GM12878 (cell line): ENCODE data around the gene CCDC43. TPM values are rescaled to one million over a fixed set of nuclear protein-coding genes. Genes with fewer than 3 reads are reported as not detected.
A peak's percentile ranks its signal among the peaks of the same experiment; 100 is the strongest.

ENCODE experiments used
- ATAC-seq: fragments of 200-7000 bp; cut with Tn5 transposase; 3 replicates; pipeline ENCODE4 v1.9.1; 2020; ENCODE audit warnings: mild to moderate bottlenecking, moderate library complexity
- BruUV-seq: library from RNA; stranded (reverse); fragments of 400-500 nt; replicated peaks from 2 replicates; lab custom pipeline; 2021; lab: Mats Ljungman, UMichigan
- CTCF ChIA-PET: fragments of 300-600 bp; sonication (Branson Sonifier 250); formaldehyde crosslinking; extraction: SDS; loops from one replicate; lab custom pipeline; 2021; ENCODE audit warnings: inconsistent platforms; lab: Yijun Ruan, JAX
- POLR2A ChIA-PET: fragments of 350-600 bp; formaldehyde crosslinking; extraction: SDS; loops from one replicate; lab custom pipeline; 2021; ENCODE audit warnings: inconsistent platforms; lab: Charles Lee
- RAD21 ChIA-PET: fragments of 300-600 bp; sonication (Branson Sonifier 250); formaldehyde crosslinking; loops from one replicate; lab custom pipeline; 2023; ENCODE audit warnings: antibody characterized with exemption; ENCODE audit not compliant: unreplicated experiment; lab: Charles Lee
- SMC1A ChIA-PET: fragments of 300-600 bp; sonication (Branson Sonifier 250); formaldehyde crosslinking; loops from one replicate; lab custom pipeline; 2023; ENCODE audit not compliant: unreplicated experiment, uncharacterized antibody; lab: Charles Lee
- DNase-seq: peaks from one replicate; pipeline ENCODE4 v3.0.0-alpha.2; 2011; ENCODE audit warnings: low read depth, low spot score
- FAIRE-seq: peaks from 3 replicates; lab custom pipeline; 2011; peaks lifted over from hg19 to GRCh38; lab: Jason Lieb, UNC
- H2AFZ ChIP-seq: 2 replicates; pipeline ENCODE4 v1.6.0; 2011; ENCODE audit warnings: low read depth, low read length, control low read depth; ENCODE audit not compliant: control insufficient read depth
- H3K27ac ChIP-seq: 2 replicates; pipeline ENCODE4 v1.5.1; 2011; ENCODE audit warnings: control low read depth; ENCODE audit not compliant: control insufficient read depth, insufficient read depth
- H3K27me3 ChIP-seq, 2 experiments: replicated peaks in 1 of 2; 2 replicates each; pipeline versions ENCODE4 v1.6.0 to v1.6.1; 2011; ENCODE audit warnings: low read length in 1 of 2; ENCODE audit not compliant: control insufficient read depth in 2 of 2, insufficient read depth in 2 of 2
- H3K36me3 ChIP-seq, 2 experiments: 2 replicates each; pipeline ENCODE4 v1.5.1; 2011; ENCODE audit warnings: low read length in 1 of 2; ENCODE audit not compliant: control insufficient read depth in 2 of 2, insufficient read depth in 2 of 2
- H3K4me1 ChIP-seq: 2 replicates; pipeline ENCODE4 v1.6.1; 2011; ENCODE audit warnings: mild to moderate bottlenecking, low read length, moderate library complexity, mixed read lengths; ENCODE audit not compliant: control insufficient read depth, insufficient read depth
- H3K4me2 ChIP-seq: 2 replicates; pipeline ENCODE4 v1.6.0; 2011; ENCODE audit warnings: control low read depth; ENCODE audit not compliant: control insufficient read depth, insufficient read depth
- H3K4me3 ChIP-seq: fragments of 200-600 bp; sonication (generic); 2 replicates; pipeline ENCODE4 v1.5.1; 2016
- H3K79me2 ChIP-seq: 2 replicates; pipeline ENCODE4 v1.6.0; 2011; ENCODE audit warnings: low read length; ENCODE audit not compliant: control insufficient read depth, insufficient read depth
- H3K9ac ChIP-seq: 2 replicates; pipeline ENCODE4 v1.8.0; 2011; ENCODE audit warnings: low read length, control low read depth, mixed read lengths; ENCODE audit not compliant: control insufficient read depth, insufficient read depth
- H3K9me3 ChIP-seq: replicated peaks from 3 replicates; pipeline ENCODE4 v1.5.1; 2011; ENCODE audit warnings: mild to moderate bottlenecking, low read length; ENCODE audit not compliant: control insufficient read depth, insufficient read depth
- H4K20me1 ChIP-seq: 2 replicates; pipeline ENCODE4 v1.6.0; 2011; ENCODE audit not compliant: control insufficient read depth, insufficient read depth
- ZZZ3 ChIP-seq: IDR thresholded peaks from 2 replicates; pipeline ENCODE4 v1.6.1; 2011; ENCODE audit warnings: low read depth; ENCODE audit not compliant: control insufficient read depth, insufficient read length
- WGBS: methylation state at CpG from one replicate; pipeline ENCODE4 v1.1.6; 2016; ENCODE audit warnings: low lambda C conversion rate; ENCODE audit not compliant: insufficient replicate concordance, insufficient coverage; ENCODE audit errors: missing lambda C conversion rate; 5-methylcytosine and 5-hydroxymethylcytosine counted together
- in situ Hi-C: fragments of 300-500 bp; cut with MboI; formaldehyde crosslinking; loops from 9 replicates; pipeline ENCODE4 v1.14.3; 2018; ENCODE audit warnings: mixed read lengths
- intact Hi-C: fragments of 100-400 bp; cut with micrococcal nuclease; formaldehyde crosslinking; loops from one replicate; pipeline ENCODE4 v1.14.2; 2022; ENCODE audit not compliant: unreplicated experiment
- polyA plus RNA-seq, 11 experiments: library from polyadenylated mRNA; depleted of rRNA in 4 of 11; unstranded in 6 of 11; stranded (reverse) in 5 of 11; fragments of >200 nt; fragmentation: Nextera tagmentation in 4 of 11; fragmentation: Illumina TruSeq in 1 of 11; extraction: Ambion mirVana in 4 of 11; extraction: Trizol in 1 of 11; gene quantifications; 1 replicate in 1 of 11; 2 replicates in 10 of 11; pipeline versions ENCODE4 v1.2.1 to v1.2.3, GENCODE V29; 2011 to 2016; ENCODE audit warnings: inconsistent platforms in 2 of 11, missing spikeins in 2 of 11, low read depth in 1 of 11
- total RNA-seq, 4 experiments: library from RNA; depleted of rRNA in 3 of 4; stranded (reverse); fragments of >200 nt in 3 of 4; fragmentation: Illumina TruSeq in 1 of 4; extraction: Trizol in 1 of 4; gene quantifications; 2 replicates each; pipeline versions ENCODE4 v1.2.1 to v1.2.3, GENCODE V29; 2013 to 2021
- TF ChIP-seq, protein P1 (sequence below): IDR thresholded peaks from 2 replicates; pipeline ENCODE4 v1.6.1; 2012; ENCODE audit warnings: low read depth, low read length, improper control_type of control experiment
- TF ChIP-seq, protein P2 (sequence below): fragments of 150-350 bp; IDR thresholded peaks from 2 replicates; pipeline ENCODE4 v1.6.1; 2014; ENCODE audit warnings: mild to moderate bottlenecking, low read depth, low read length
- TF ChIP-seq, protein P3 (sequence below): IDR thresholded peaks from 2 replicates; pipeline ENCODE4 v1.6.1; 2012; ENCODE audit warnings: improper control_type of control experiment, low read depth, low read length; ENCODE audit not compliant: insufficient replicate concordance

The CCDC43 gene
- total and polyA plus RNA-seq, 10 of the 15 experiments (the other 5 are each of a cell fraction or from before 2014, with no cell fraction given) = 10.8 to 42.3 (median 24.1) TPM

DNA sequence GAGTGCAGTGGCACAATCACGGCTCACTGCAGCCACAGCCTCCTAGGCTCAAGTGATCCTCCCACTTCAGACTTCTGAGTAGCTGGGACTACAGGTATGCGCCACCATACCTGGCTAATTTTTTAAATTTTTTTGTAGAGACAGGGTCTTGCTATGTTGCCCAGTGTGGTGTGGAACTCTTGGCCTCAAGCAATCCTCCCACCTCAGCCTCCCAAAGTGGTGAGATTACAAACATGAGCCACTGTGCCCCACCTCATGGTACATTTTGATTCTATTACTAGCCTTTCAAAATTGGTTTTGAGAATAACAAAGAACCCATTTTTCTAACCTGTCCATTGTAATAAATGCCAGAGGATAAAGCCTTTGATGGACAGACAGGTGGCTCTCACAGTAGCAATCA, 1.4 kb downstream of the CCDC43 start:
- Histone ChIP-seq H3K27me3 (no peaks in the 10 kb centered on the region), H3K9me3 (no peaks in the 10 kb centered on the region), H3K27ac (no peak overlapping the region), H3K79me2 (peaks cover 18% of the 10 kb centered on the region), H3K4me3 (peak overlapping the region; percentile 96), H2AFZ (no peak overlapping the region), H3K4me2 (peak overlapping the region; percentile 48), H3K9ac (no peak overlapping the region), H3K36me3 (peaks cover 0 to 8% of the 10 kb centered on the region in 2 experiments; a peak in 1 of 4 replicates), H3K4me1 (peaks cover 3% of the 10 kb centered on the region), H4K20me1 (no peaks in the 10 kb centered on the region)
- CTCF ChIA-PET = interaction anchor here (1.3 to 2.3 kb wide), 3 partner anchors 15 to 155 kb away, joined by 5 to 10 read pairs (median 9); partner anchors contain the start of gene DBF4B
- no TSS peak for BruUV-seq
- WGBS = 97% methylated on average over 2 of the region's 2 CpGs
- in situ Hi-C loops (no loop called here), intact Hi-C loops (no loop called here)
- RAD21 ChIA-PET = interaction anchor here (1.0 kb wide), 1 partner anchor 155 kb away, joined by 4 read pairs; no protein-coding TSS in a partner anchor
- FAIRE-seq (no peak), DNase-seq (no peak), ATAC-seq (no peak)
- SMC1A ChIA-PET = interaction anchor here (0.5 to 1.7 kb wide), 3 partner anchors 16 to 165 kb away, joined by 3 to 5 read pairs (median 4); no protein-coding TSS in a partner anchor
- TF ChIP-seq, protein P1, sequence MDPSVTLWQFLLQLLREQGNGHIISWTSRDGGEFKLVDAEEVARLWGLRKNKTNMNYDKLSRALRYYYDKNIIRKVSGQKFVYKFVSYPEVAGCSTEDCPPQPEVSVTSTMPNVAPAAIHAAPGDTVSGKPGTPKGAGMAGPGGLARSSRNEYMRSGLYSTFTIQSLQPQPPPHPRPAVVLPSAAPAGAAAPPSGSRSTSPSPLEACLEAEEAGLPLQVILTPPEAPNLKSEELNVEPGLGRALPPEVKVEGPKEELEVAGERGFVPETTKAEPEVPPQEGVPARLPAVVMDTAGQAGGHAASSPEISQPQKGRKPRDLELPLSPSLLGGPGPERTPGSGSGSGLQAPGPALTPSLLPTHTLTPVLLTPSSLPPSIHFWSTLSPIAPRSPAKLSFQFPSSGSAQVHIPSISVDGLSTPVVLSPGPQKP = no peak
- TF ChIP-seq, protein P2, sequence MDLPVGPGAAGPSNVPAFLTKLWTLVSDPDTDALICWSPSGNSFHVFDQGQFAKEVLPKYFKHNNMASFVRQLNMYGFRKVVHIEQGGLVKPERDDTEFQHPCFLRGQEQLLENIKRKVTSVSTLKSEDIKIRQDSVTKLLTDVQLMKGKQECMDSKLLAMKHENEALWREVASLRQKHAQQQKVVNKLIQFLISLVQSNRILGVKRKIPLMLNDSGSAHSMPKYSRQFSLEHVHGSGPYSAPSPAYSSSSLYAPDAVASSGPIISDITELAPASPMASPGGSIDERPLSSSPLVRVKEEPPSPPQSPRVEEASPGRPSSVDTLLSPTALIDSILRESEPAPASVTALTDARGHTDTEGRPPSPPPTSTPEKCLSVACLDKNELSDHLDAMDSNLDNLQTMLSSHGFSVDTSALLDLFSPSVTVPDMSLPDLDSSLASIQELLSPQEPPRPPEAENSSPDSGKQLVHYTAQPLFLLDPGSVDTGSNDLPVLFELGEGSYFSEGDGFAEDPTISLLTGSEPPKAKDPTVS = no peak
- TF ChIP-seq ZZZ3 = no peak
- TF ChIP-seq, protein P3, sequence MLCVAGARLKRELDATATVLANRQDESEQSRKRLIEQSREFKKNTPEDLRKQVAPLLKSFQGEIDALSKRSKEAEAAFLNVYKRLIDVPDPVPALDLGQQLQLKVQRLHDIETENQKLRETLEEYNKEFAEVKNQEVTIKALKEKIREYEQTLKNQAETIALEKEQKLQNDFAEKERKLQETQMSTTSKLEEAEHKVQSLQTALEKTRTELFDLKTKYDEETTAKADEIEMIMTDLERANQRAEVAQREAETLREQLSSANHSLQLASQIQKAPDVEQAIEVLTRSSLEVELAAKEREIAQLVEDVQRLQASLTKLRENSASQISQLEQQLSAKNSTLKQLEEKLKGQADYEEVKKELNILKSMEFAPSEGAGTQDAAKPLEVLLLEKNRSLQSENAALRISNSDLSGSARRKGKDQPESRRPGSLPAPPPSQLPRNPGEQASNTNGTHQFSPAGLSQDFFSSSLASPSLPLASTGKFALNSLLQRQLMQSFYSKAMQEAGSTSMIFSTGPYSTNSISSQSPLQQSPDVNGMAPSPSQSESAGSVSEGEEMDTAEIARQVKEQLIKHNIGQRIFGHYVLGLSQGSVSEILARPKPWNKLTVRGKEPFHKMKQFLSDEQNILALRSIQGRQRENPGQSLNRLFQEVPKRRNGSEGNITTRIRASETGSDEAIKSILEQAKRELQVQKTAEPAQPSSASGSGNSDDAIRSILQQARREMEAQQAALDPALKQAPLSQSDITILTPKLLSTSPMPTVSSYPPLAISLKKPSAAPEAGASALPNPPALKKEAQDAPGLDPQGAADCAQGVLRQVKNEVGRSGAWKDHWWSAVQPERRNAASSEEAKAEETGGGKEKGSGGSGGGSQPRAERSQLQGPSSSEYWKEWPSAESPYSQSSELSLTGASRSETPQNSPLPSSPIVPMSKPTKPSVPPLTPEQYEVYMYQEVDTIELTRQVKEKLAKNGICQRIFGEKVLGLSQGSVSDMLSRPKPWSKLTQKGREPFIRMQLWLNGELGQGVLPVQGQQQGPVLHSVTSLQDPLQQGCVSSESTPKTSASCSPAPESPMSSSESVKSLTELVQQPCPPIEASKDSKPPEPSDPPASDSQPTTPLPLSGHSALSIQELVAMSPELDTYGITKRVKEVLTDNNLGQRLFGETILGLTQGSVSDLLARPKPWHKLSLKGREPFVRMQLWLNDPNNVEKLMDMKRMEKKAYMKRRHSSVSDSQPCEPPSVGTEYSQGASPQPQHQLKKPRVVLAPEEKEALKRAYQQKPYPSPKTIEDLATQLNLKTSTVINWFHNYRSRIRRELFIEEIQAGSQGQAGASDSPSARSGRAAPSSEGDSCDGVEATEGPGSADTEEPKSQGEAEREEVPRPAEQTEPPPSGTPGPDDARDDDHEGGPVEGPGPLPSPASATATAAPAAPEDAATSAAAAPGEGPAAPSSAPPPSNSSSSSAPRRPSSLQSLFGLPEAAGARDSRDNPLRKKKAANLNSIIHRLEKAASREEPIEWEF = no peak
- POLR2A ChIA-PET = interaction anchor here (0.5 to 0.9 kb wide), 2 partner anchors 10 to 424 kb away, joined by 4 to 5 read pairs; no protein-coding TSS in a partner anchor
